Liver (tissue), 10 donors: Measurements from ENCODE around the gene SFPQ. TPM values are rescaled to one million over a fixed set of nuclear protein-coding genes. Genes with fewer than 3 reads are reported as not detected.

Experiments
- DNase-seq: peaks from one replicate; pipeline ENCODE4 v3.0.0-alpha.2; 2017; ENCODE audit warnings: low spot score
- H3K27ac ChIP-seq, 2 donors: one replicate each; pipeline ENCODE4 v1.7.0; 2013; ENCODE audit warnings: inconsistent platforms in 2 of 2, low read length in 2 of 2, control low read depth in 1 of 2, low read depth in 1 of 2, mild to moderate bottlenecking in 1 of 2
- H3K27me3 ChIP-seq, 4 donors: one replicate each; pipeline versions ENCODE4 v1.6.1 to v1.7.0; 2013; ENCODE audit warnings: low read length in 3 of 4, inconsistent platforms in 1 of 4, mild to moderate bottlenecking in 1 of 4, moderate library complexity in 1 of 4; ENCODE audit not compliant: control insufficient read depth in 4 of 4, insufficient read depth in 4 of 4
- H3K36me3 ChIP-seq, 4 donors: one replicate each; pipeline versions ENCODE4 v1.6.1 to v1.7.0; 2013; ENCODE audit warnings: low read length in 3 of 4, mild to moderate bottlenecking in 3 of 4, low read depth in 1 of 4, moderate library complexity in 1 of 4; ENCODE audit not compliant: control insufficient read depth in 4 of 4, insufficient read depth in 3 of 4
- H3K4me1 ChIP-seq, 4 donors: one replicate each; pipeline versions ENCODE4 v1.6.1 to v1.7.0; 2013; ENCODE audit warnings: low read length in 3 of 4, mild to moderate bottlenecking in 3 of 4, moderate library complexity in 1 of 4; ENCODE audit not compliant: control insufficient read depth in 4 of 4, insufficient read depth in 4 of 4
- H3K4me3 ChIP-seq, 3 donors: one replicate each; pipeline versions ENCODE4 v1.6.1 to v1.7.0; 2013; ENCODE audit warnings: low read length in 3 of 3, control low read depth in 1 of 3, low read depth in 1 of 3, mild to moderate bottlenecking in 1 of 3
- H3K9ac ChIP-seq, 2 donors: one replicate each; pipeline ENCODE4 v1.7.0; 2013; ENCODE audit warnings: low read length in 2 of 2, mild to moderate bottlenecking in 2 of 2, moderate library complexity in 2 of 2, control low read depth in 1 of 2, low read depth in 1 of 2
- H3K9me3 ChIP-seq, 4 donors: one replicate each; pipeline versions ENCODE4 v1.6.1 to v1.7.0; 2013; ENCODE audit warnings: low read length in 3 of 4; ENCODE audit not compliant: control insufficient read depth in 4 of 4
- EGR1 ChIP-seq, 2 donors: IDR thresholded peaks; 2 replicates each; pipeline ENCODE4 v1.6.1; 2016 to 2018; ENCODE audit warnings: antibody characterized with exemption in 2 of 2, low read depth in 2 of 2
- FOXA1 ChIP-seq: IDR thresholded peaks from 2 replicates; pipeline ENCODE4 v1.6.1; 2016; ENCODE audit warnings: antibody characterized with exemption
- FOXA2 ChIP-seq: IDR thresholded peaks from 2 replicates; pipeline ENCODE4 v1.6.1; 2016; ENCODE audit warnings: antibody characterized with exemption
- GABPA ChIP-seq, 2 donors: IDR thresholded peaks in 1 of 2; conservative IDR thresholded peaks in 1 of 2; 2 replicates each; pipeline ENCODE4 v1.6.1; 2016; ENCODE audit warnings: antibody characterized with exemption in 2 of 2, mild to moderate bottlenecking in 1 of 2, moderate library complexity in 1 of 2
- HNF4A ChIP-seq, 2 donors: conservative IDR thresholded peaks; 2 replicates each; pipeline ENCODE4 v1.6.1; 2016; ENCODE audit warnings: antibody characterized with exemption in 2 of 2, mild to moderate bottlenecking in 2 of 2
- HNF4G ChIP-seq: IDR thresholded peaks from 2 replicates; pipeline ENCODE4 v1.6.1; 2016; ENCODE audit warnings: antibody characterized with exemption
- JUND ChIP-seq, 2 donors: IDR thresholded peaks; 2 replicates each; pipeline ENCODE4 v1.6.1; 2016; ENCODE audit warnings: antibody characterized with exemption in 2 of 2
- NR2F2 ChIP-seq: IDR thresholded peaks from 2 replicates; pipeline ENCODE4 v1.6.1; 2016; ENCODE audit warnings: antibody characterized with exemption
- RAD21 ChIP-seq, 2 donors: IDR thresholded peaks; 2 replicates each; pipeline ENCODE4 v1.6.1; 2016; ENCODE audit warnings: antibody characterized with exemption in 2 of 2, mild to moderate bottlenecking in 2 of 2
- RXRA ChIP-seq, 2 donors: IDR thresholded peaks; 2 replicates each; pipeline ENCODE4 v1.6.1; 2017 to 2018; ENCODE audit warnings: antibody characterized with exemption in 2 of 2, mild to moderate bottlenecking in 1 of 2
- SP1 ChIP-seq: IDR thresholded peaks from 2 replicates; pipeline ENCODE4 v1.6.1; 2018; ENCODE audit warnings: antibody characterized with exemption, mild to moderate bottlenecking
- TAF1 ChIP-seq: conservative IDR thresholded peaks from 2 replicates; pipeline ENCODE4 v1.6.1; 2016; ENCODE audit warnings: antibody characterized with exemption, mild to moderate bottlenecking
- YY1 ChIP-seq: IDR thresholded peaks from 2 replicates; pipeline ENCODE4 v1.6.1; 2016; ENCODE audit warnings: antibody characterized with exemption, mild to moderate bottlenecking
- WGBS: extraction: QIAGEN DNeasy Blood & Tissue Kit; methylation state at CpG from one replicate; pipeline ENCODE4 v1.1.7; 2013; 5-methylcytosine and 5-hydroxymethylcytosine counted together
- polyA plus RNA-seq, 2 donors: library from polyadenylated mRNA; stranded (reverse) in 1 of 2; unstranded in 1 of 2; fragments of 200-250 nt in 1 of 2; fragments of >200 nt in 1 of 2; fragmentation: Nextera tagmentation in 1 of 2; extraction: Ambion mirVana in 1 of 2; gene quantifications; one replicate each; pipeline versions ENCODE4 v1.2.1 to v1.2.3, GENCODE V29; 2013 to 2015
- small RNA-seq: library from RNA; depleted of rRNA; stranded (forward); fragments of <200 nt; gene quantifications from one replicate; pipeline ENCODE3, GENCODE V24; 2014
- total RNA-seq, 2 donors: library from RNA; depleted of rRNA; stranded (reverse); fragments of >200 nt; gene quantifications; one replicate each; pipeline ENCODE4 v1.2.3, GENCODE V29; 2014
- TF ChIP-seq, protein P1 (sequence below): IDR thresholded peaks from 2 replicates; pipeline ENCODE4 v1.6.1; 2016; ENCODE audit warnings: antibody characterized with exemption
- TF ChIP-seq, protein P2 (sequence below): IDR thresholded peaks from 2 replicates; pipeline ENCODE4 v1.6.1; 2016; ENCODE audit warnings: antibody characterized with exemption
- TF ChIP-seq, protein P3 (sequence below): IDR thresholded peaks from 2 replicates; pipeline ENCODE4 v1.6.1; 2016; ENCODE audit warnings: antibody characterized with exemption, mild to moderate bottlenecking
- TF ChIP-seq, protein P4 (sequence below): IDR thresholded peaks from 2 replicates; pipeline ENCODE4 v1.6.1; 2016; ENCODE audit warnings: antibody characterized with exemption
- TF ChIP-seq, protein P5 (sequence below): fragments of 150-350 bp; IDR thresholded peaks from 2 replicates; pipeline ENCODE4 v1.5.1; 2017; ENCODE audit warnings: improper control_type of control experiment, low read depth, low read length; ENCODE audit not compliant: missing input control
- donor health status: healthy.
- donor health status: healthy.
- donor health status: healthy.
- donor health status: healthy.
- donor health status: healthy.

The SFPQ gene
- total and polyA plus RNA-seq, 4 donors: 29.7 to 173 (median 66.2) TPM

DNA sequence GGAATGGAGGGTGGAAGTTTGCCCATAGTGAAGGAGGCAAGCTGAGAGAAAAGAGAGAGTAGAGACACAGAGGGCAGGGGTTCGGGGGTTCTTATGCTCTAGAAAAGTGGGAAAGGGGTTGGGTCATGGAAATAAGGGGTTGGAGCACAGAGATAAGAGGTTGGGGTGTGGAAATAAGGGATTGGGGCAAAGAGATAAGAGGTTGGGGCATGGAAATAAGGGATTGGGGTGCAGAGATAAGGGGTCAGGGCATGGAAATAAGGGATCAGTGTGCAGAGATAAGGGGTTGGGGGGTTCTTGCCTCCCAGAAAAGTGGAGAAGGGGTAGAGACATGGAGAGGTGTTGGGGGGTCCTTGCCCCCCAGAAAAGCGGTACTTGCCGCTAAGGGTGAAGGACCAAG is 56.2 kb downstream of the SFPQ start:
- H3K27ac ChIP-seq: no peak overlapping the region
- TF ChIP-seq HNF4G (no peak), NR2F2 (no peak), JUND (IDR thresholded peaks at IDR 0.05) (no peak), FOXA1 (no peak), RXRA (IDR thresholded peaks at IDR 0.05) (no peak), EGR1 (IDR thresholded peaks at IDR 0.05; ENCODE audit: low read depth in 2 of 2) (no peak), RAD21 (IDR thresholded peaks at IDR 0.05) (no peak), SP1 (no peak), HNF4A (conservative IDR thresholded peaks at IDR 0.05) (no peak), YY1 (no peak), GABPA (IDR thresholded peaks at IDR 0.05 in 1 of 2, conservative IDR thresholded peaks at IDR 0.05 in 1 of 2) (no peak), FOXA2 (no peak), TAF1 (no peak)
- TF ChIP-seq, protein P1, sequence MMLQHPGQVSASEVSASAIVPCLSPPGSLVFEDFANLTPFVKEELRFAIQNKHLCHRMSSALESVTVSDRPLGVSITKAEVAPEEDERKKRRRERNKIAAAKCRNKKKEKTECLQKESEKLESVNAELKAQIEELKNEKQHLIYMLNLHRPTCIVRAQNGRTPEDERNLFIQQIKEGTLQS: no peak
- TF ChIP-seq, protein P2, sequence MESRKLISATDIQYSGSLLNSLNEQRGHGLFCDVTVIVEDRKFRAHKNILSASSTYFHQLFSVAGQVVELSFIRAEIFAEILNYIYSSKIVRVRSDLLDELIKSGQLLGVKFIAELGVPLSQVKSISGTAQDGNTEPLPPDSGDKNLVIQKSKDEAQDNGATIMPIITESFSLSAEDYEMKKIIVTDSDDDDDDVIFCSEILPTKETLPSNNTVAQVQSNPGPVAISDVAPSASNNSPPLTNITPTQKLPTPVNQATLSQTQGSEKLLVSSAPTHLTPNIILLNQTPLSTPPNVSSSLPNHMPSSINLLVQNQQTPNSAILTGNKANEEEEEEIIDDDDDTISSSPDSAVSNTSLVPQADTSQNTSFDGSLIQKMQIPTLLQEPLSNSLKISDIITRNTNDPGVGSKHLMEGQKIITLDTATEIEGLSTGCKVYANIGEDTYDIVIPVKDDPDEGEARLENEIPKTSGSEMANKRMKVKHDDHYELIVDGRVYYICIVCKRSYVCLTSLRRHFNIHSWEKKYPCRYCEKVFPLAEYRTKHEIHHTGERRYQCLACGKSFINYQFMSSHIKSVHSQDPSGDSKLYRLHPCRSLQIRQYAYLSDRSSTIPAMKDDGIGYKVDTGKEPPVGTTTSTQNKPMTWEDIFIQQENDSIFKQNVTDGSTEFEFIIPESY: no peak
- TF ChIP-seq, protein P3, sequence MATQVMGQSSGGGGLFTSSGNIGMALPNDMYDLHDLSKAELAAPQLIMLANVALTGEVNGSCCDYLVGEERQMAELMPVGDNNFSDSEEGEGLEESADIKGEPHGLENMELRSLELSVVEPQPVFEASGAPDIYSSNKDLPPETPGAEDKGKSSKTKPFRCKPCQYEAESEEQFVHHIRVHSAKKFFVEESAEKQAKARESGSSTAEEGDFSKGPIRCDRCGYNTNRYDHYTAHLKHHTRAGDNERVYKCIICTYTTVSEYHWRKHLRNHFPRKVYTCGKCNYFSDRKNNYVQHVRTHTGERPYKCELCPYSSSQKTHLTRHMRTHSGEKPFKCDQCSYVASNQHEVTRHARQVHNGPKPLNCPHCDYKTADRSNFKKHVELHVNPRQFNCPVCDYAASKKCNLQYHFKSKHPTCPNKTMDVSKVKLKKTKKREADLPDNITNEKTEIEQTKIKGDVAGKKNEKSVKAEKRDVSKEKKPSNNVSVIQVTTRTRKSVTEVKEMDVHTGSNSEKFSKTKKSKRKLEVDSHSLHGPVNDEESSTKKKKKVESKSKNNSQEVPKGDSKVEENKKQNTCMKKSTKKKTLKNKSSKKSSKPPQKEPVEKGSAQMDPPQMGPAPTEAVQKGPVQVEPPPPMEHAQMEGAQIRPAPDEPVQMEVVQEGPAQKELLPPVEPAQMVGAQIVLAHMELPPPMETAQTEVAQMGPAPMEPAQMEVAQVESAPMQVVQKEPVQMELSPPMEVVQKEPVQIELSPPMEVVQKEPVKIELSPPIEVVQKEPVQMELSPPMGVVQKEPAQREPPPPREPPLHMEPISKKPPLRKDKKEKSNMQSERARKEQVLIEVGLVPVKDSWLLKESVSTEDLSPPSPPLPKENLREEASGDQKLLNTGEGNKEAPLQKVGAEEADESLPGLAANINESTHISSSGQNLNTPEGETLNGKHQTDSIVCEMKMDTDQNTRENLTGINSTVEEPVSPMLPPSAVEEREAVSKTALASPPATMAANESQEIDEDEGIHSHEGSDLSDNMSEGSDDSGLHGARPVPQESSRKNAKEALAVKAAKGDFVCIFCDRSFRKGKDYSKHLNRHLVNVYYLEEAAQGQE: no peak
- TF ChIP-seq, protein P4, sequence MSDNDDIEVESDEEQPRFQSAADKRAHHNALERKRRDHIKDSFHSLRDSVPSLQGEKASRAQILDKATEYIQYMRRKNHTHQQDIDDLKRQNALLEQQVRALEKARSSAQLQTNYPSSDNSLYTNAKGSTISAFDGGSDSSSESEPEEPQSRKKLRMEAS: no peak
- TF ChIP-seq, protein P5, sequence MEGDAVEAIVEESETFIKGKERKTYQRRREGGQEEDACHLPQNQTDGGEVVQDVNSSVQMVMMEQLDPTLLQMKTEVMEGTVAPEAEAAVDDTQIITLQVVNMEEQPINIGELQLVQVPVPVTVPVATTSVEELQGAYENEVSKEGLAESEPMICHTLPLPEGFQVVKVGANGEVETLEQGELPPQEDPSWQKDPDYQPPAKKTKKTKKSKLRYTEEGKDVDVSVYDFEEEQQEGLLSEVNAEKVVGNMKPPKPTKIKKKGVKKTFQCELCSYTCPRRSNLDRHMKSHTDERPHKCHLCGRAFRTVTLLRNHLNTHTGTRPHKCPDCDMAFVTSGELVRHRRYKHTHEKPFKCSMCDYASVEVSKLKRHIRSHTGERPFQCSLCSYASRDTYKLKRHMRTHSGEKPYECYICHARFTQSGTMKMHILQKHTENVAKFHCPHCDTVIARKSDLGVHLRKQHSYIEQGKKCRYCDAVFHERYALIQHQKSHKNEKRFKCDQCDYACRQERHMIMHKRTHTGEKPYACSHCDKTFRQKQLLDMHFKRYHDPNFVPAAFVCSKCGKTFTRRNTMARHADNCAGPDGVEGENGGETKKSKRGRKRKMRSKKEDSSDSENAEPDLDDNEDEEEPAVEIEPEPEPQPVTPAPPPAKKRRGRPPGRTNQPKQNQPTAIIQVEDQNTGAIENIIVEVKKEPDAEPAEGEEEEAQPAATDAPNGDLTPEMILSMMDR: no peak
- H3K4me1 ChIP-seq: no peaks in the 10 kb centered on the region

More for the DNA sequence above, 56.2 kb downstream of the SFPQ start:
- no peak for DNase-seq
- H3K9ac ChIP-seq: no peak overlapping the region
- H3K4me3 ChIP-seq: no peak overlapping the region
- H3K9me3 ChIP-seq: no peaks in the 10 kb centered on the region
- no peaks in the 10 kb centered on the region for H3K36me3 ChIP-seq
- no peaks in the 10 kb centered on the region for H3K27me3 ChIP-seq
- 97% methylated on average over 3 of the region's 3 CpGs for WGBS

Small RNA genes lying within 50 kb of the gene (small RNA-seq; reads per million reads assigned to genes)
- not detected for gene RF00019

Other genes with a start within 250 kb of the SFPQ start
- gene TMEM35B, start 207.8 kb downstream of the SFPQ start, total RNA-seq: 10 to 100 TPM; 13.4 to 15.1 TPM
- 10 to 100 TPM; 25.5 to 31.7 TPM for gene TMEM35B, start 207.8 kb downstream of the SFPQ start, polyA plus RNA-seq
- gene ZMYM6, start 161.2 kb downstream of the SFPQ start, total RNA-seq: 10 to 100 TPM; 10.3 to 12.0 TPM
- 1 to 10 TPM; 3.2 to 4.8 TPM for gene ZMYM6, start 161.2 kb downstream of the SFPQ start, polyA plus RNA-seq
- gene ZMYM1, start 113.8 kb downstream of the SFPQ start, total RNA-seq: 10 to 100 TPM in 1 of 2 donors, 1 to 10 TPM in 1; 7.8 to 10.8 TPM
- 1 to 10 TPM; 2.0 to 3.6 TPM for gene ZMYM1, start 113.8 kb downstream of the SFPQ start, polyA plus RNA-seq
- gene ZMYM4, start 75.6 kb upstream of the SFPQ start, total RNA-seq: 10 to 100 TPM; 12.9 to 16.8 TPM
- 1 to 10 TPM; 5.3 to 8.1 TPM for gene ZMYM4, start 75.6 kb upstream of the SFPQ start, polyA plus RNA-seq